22Rv1 (cell line): ENCODE measurements around the gene UNC93A.

Source experiments
- CTCF ChIP-seq: fragments of 450-650 bp; IDR thresholded peaks from 2 replicates; pipeline ENCODE4 v1.5.1; 2017; ENCODE audit warnings: mild to moderate bottlenecking
- ZFX ChIP-seq: fragments of 450-650 bp; IDR thresholded peaks from 2 replicates; pipeline ENCODE4 v1.6.1; 2017; ENCODE audit warnings: antibody characterized with exemption, borderline replicate concordance

DNA sequence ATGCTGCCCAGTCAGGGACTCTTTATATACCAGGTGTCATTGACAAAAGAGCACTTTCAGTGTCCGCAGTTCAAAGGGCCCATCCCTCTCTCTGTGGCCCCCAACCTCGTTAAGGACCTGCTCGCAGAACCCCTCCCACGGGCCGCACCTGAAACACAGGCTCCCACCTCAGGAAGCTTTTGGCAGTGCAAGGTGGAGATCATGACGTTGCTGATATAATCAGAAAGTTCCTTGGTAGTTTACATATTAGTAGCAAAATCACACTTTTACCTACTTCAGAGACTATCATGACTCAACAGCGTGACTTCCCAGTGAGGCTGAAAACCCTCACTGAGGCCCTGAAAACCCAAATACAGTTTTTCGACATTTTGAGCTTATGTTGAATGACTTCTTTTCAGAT lies 37.9 kb downstream of the UNC93A start:
- TF ChIP-seq CTCF (no peak), ZFX (no peak)
